SK-N-SH (cell line): ENCODE measurements around the gene RCOR2. TPM values are rescaled to one million over a fixed set of nuclear protein-coding genes. Genes with fewer than 3 reads are reported as not detected.

ENCODE experiments used
- CTCF ChIA-PET: fragments of 300-600, 350-600 bp; formaldehyde crosslinking; extraction: SDS; loops from one replicate; lab custom pipeline; 2021; lab: Yijun Ruan, JAX
- POLR2A ChIA-PET: fragments of 350-600 bp; sonication (Branson Sonifier 250); formaldehyde crosslinking; extraction: SDS; loops from one replicate; lab custom pipeline; 2020; ENCODE audit warnings: antibody characterized with exemption, inconsistent platforms; lab: Yijun Ruan, JAX
- DNase-seq: peaks from one replicate; pipeline ENCODE4 v3.0.0; 2012
- H2AFZ ChIP-seq: fragments of 200-600 bp; sonication (generic); 2 replicates; pipeline ENCODE4 v1.8.1; 2016; ENCODE audit warnings: antibody characterized with exemption, mild to moderate bottlenecking, low read depth
- H3F3A ChIP-seq: fragments of 200-600 bp; sonication (generic); replicated peaks from 2 replicates; pipeline ENCODE3; 2016; ENCODE audit warnings: antibody characterized with exemption, mild to moderate bottlenecking; ENCODE audit not compliant: insufficient read depth
- H3K27ac ChIP-seq, 2 experiments: fragments of 200-500 bp in 1 of 2; fragments of 200-600 bp in 1 of 2; sonication (Bioruptor generic) in 1 of 2; sonication (generic), shearing (Covaris generic) in 1 of 2; 2 replicates each; pipeline versions ENCODE4 v1.5.1 to v1.6.1; 2014 to 2016; ENCODE audit warnings: low read depth in 2 of 2, inconsistent platforms in 1 of 2, low read length in 1 of 2, mild to moderate bottlenecking in 1 of 2, mixed read lengths in 1 of 2
- H3K27me3 ChIP-seq: fragments of 200-600 bp; sonication (generic), shearing (Covaris generic); 2 replicates; pipeline ENCODE4 v1.6.1; 2016; ENCODE audit warnings: mixed run types; ENCODE audit not compliant: insufficient read depth
- H3K36me3 ChIP-seq, 2 experiments: fragments of 200-500 bp in 1 of 2; fragments of 200-600 bp in 1 of 2; sonication (Bioruptor generic) in 1 of 2; sonication (generic) in 1 of 2; replicated peaks in 1 of 2; 2 replicates each; pipeline versions ENCODE3 to v1.5.1; 2014 to 2016; ENCODE audit warnings: low read length in 1 of 2, mild to moderate bottlenecking in 1 of 2; ENCODE audit not compliant: insufficient read depth in 2 of 2, control insufficient read depth in 1 of 2
- H3K4me1 ChIP-seq, 2 experiments: fragments of 200-500 bp in 1 of 2; fragments of 200-600 bp in 1 of 2; sonication (Bioruptor generic) in 1 of 2; sonication (generic), shearing (Covaris generic) in 1 of 2; 2 replicates each; pipeline versions ENCODE4 v1.5.1 to v1.6.1; 2014 to 2016; ENCODE audit warnings: low read depth in 1 of 2, low read length in 1 of 2, mixed run types in 1 of 2; ENCODE audit not compliant: insufficient read depth in 2 of 2, control insufficient read depth in 1 of 2
- H3K4me2 ChIP-seq: fragments of 200-600 bp; sonication (generic), shearing (Covaris generic); 2 replicates; pipeline ENCODE4 v1.6.1; 2017; ENCODE audit warnings: mixed run types
- H3K4me3 ChIP-seq, 2 experiments: fragments of 200-500 bp in 1 of 2; fragments of 200-600 bp in 1 of 2; sonication (Bioruptor generic) in 1 of 2; sonication (generic), shearing (Covaris generic) in 1 of 2; 2 replicates each; pipeline versions ENCODE4 v1.5.1 to v1.8.1; 2014 to 2016; ENCODE audit warnings: low read depth in 2 of 2, inconsistent platforms in 1 of 2, low read length in 1 of 2, mild to moderate bottlenecking in 1 of 2, mixed read lengths in 1 of 2, moderate library complexity in 1 of 2
- H3K79me2 ChIP-seq: fragments of 200-600 bp; sonication (generic); 2 replicates; pipeline ENCODE4 v1.8.1; 2017; ENCODE audit warnings: mild to moderate bottlenecking; ENCODE audit not compliant: insufficient read depth
- H3K9ac ChIP-seq: fragments of 200-600 bp; sonication (generic); 2 replicates; pipeline ENCODE4 v1.6.1; 2017; ENCODE audit warnings: mixed run types
- H3K9me2 ChIP-seq: fragments of 200-600 bp; sonication (generic); 2 replicates; pipeline ENCODE4 v1.6.1; 2017; ENCODE audit warnings: mixed run types
- H3K9me3 ChIP-seq: fragments of 200-600 bp; sonication (generic); 2 replicates; pipeline ENCODE4 v1.6.1; 2017; ENCODE audit warnings: mixed run types, mild to moderate bottlenecking, moderate library complexity
- H4K20me1 ChIP-seq: fragments of 200-600 bp; sonication (generic); 2 replicates; pipeline ENCODE4 v1.6.1; 2017; ENCODE audit warnings: mild to moderate bottlenecking, mixed run types; ENCODE audit not compliant: insufficient read depth
- ELF1 ChIP-seq: IDR thresholded peaks from 2 replicates; pipeline ENCODE4 v1.4.0; 2012
- EP300 ChIP-seq, 2 experiments: IDR thresholded peaks; 2 replicates each; pipeline versions ENCODE4 v1.4.0 to v1.6.1; 2012; ENCODE audit warnings: borderline replicate concordance in 1 of 2, low read depth in 1 of 2, low read length in 1 of 2
- FOSL2 ChIP-seq: IDR thresholded peaks from 2 replicates; pipeline ENCODE4 v1.4.0; 2012; ENCODE audit warnings: low read depth, mild to moderate bottlenecking, moderate library complexity, borderline replicate concordance
- IRF3 ChIP-seq: fragments of 150-350 bp; IDR thresholded peaks from 2 replicates; pipeline ENCODE4 v1.6.1; 2016; ENCODE audit warnings: mild to moderate bottlenecking, low read depth, low read length
- MEF2A ChIP-seq: IDR thresholded peaks from 2 replicates; pipeline ENCODE4 v1.4.0; 2012; ENCODE audit warnings: low read depth, borderline replicate concordance
- NFIC ChIP-seq: IDR thresholded peaks from 2 replicates; pipeline ENCODE4 v1.4.0; 2012; ENCODE audit warnings: borderline replicate concordance
- POLR2AphosphoS5 ChIP-seq: IDR thresholded peaks from 2 replicates; pipeline ENCODE4 v1.6.1; 2012; ENCODE audit warnings: low read depth, low read length
- RCOR1 ChIP-seq: fragments of 150-350 bp; IDR thresholded peaks from 2 replicates; pipeline ENCODE4 v1.6.1; 2017; ENCODE audit warnings: antibody characterized with exemption, low read length
- TCF12 ChIP-seq: IDR thresholded peaks from 2 replicates; pipeline ENCODE4 v1.4.0; 2012
- TEAD4 ChIP-seq: IDR thresholded peaks from 2 replicates; pipeline ENCODE4 v1.4.0; 2012; ENCODE audit warnings: mild to moderate bottlenecking, borderline replicate concordance; ENCODE audit not compliant: insufficient read depth
- YY1 ChIP-seq: IDR thresholded peaks from 2 replicates; pipeline ENCODE4 v1.4.0; 2012; ENCODE audit warnings: low read depth, mild to moderate bottlenecking
- WGBS: methylation state at CpG from one replicate; pipeline ENCODE4 v1.1.6; 2017; ENCODE audit warnings: low lambda C conversion rate; 5-methylcytosine and 5-hydroxymethylcytosine counted together
- polyA plus RNA-seq, 3 experiments: library from polyadenylated mRNA; depleted of rRNA; stranded (reverse); fragments of >200 nt; gene quantifications; 2 replicates each; pipeline ENCODE4 v1.2.3, GENCODE V29; 2012

The RCOR2 gene
- polyA plus RNA-seq, 1 of the 3 experiments (the other 2 are of a cell fraction) = 1.1 TPM

DNA sequence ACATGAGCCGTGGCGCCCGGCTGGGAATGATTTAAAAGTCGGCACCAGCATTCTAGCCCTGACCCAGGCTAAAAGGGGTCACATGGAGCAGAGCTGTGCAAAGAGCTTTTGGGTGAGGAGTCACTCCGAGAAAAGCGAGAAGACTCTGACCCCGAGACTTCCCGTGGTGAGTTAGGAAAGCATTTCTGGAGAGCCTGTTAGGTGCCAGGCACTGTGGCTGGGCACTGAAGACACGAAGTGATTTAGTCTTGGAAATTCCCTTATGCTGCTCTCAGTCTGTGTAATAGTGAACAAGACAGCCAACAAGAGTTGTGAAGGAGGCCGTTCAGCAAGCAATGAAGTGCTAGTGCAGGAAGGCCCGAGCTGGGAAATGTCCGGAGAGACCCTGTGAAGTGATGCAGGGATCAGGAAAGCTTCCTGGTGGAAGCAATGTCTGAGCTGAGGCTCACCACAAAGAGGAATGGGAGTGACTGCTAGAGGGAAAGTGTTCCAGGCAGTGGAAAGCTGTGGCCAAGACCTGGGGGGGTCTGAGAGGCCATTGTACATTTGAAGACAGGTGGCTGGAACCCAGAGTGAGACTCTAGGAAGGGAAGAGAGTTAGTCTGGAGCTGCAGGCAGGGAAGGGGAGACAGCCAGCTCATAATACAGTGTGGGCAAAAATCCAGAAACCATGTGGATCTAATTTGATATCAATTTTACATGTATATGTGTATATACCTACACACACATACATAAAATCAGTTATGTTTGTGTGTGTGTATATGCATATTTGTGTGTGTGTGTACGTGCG lies 46.4 kb downstream of the RCOR2 start:
- peaks cover 25 to 34% of the 10 kb centered on the region in 2 experiments; a peak in 3 of 4 replicates for H3K4me1 ChIP-seq
- POLR2A ChIA-PET = no interaction called here
- no peak overlapping the region for H3K9ac ChIP-seq
- no peaks in the 10 kb centered on the region for H3K9me3 ChIP-seq
- 87% methylated on average over 14 of the region's 14 CpGs for WGBS
- peaks cover 0 to 3% of the 10 kb centered on the region in 2 experiments for H3K36me3 ChIP-seq
- no peaks in the 10 kb centered on the region for H3K27me3 ChIP-seq
- no peak overlapping the region for H2AFZ ChIP-seq
- H3F3A ChIP-seq = no peaks in the 10 kb centered on the region
- DNase-seq = no peak
- no peak overlapping the region for H3K4me3 ChIP-seq
- H3K9me2 ChIP-seq = no peaks in the 10 kb centered on the region
- no peak overlapping the region for H3K4me2 ChIP-seq
- peaks cover 91% of the 10 kb centered on the region for H4K20me1 ChIP-seq
- no peak overlapping the region; a peak in 1 of 4 replicates for H3K27ac ChIP-seq
- peaks cover 77% of the 10 kb centered on the region for H3K79me2 ChIP-seq
- TF ChIP-seq RCOR1 (no peak), TEAD4 (no peak), EP300 (IDR thresholded peaks at IDR 0.05; ENCODE audit: borderline replicate concordance in 1 of 2, low read depth in 1 of 2, low read length in 1 of 2) (no peak), FOSL2 (no peak), POLR2AphosphoS5 (no peak), MEF2A (no peak)
- TF ChIP-seq, all 33 proteins: peak for 0
- CTCF ChIA-PET = interaction anchor here (1.0 to 5.4 kb wide), 5 partner anchors 12 to 102 kb away, joined by 3 to 23 read pairs (median 3); partner anchors contain the start of genes MARK2 and ZFTA

DNA sequence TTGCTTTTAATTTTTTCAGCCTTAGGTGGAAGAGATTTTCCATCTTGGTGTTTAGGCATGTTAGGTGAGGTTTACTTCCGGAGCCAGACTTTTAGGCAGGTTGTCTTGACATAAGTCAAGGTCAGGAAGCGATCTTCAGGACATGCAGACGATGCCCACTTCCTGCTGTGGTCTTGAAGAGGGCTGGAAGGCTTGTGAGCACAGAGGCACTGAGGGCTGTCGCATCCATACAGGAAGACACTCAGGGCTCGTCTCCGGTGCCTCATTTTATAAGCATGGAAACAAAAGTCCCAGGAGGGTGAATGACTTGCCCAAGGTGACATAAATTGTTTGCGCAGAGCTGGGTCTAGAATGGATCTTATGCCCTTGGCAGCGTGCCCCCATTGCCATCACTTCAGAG lies 47.3 kb downstream of the RCOR2 start:
- Histone ChIP-seq H3K4me3 (no peak overlapping the region), H3F3A (no peaks in the 10 kb centered on the region), H3K9ac (no peak overlapping the region), H3K79me2 (peaks cover 76% of the 10 kb centered on the region), H3K36me3 (peaks cover 0 to 3% of the 10 kb centered on the region in 2 experiments), H3K9me3 (no peaks in the 10 kb centered on the region), H2AFZ (no peak overlapping the region), H3K27ac (no peak overlapping the region), H3K9me2 (no peaks in the 10 kb centered on the region), H3K4me2 (no peak overlapping the region), H3K4me1 (peaks cover 27 to 34% of the 10 kb centered on the region in 2 experiments; a peak in 3 of 4 replicates), H3K27me3 (no peaks in the 10 kb centered on the region), H4K20me1 (peaks cover 92% of the 10 kb centered on the region)
- TF ChIP-seq YY1 = no peak
- TF ChIP-seq IRF3 = no peak
- no peak for TF ChIP-seq TCF12
- TF ChIP-seq ELF1 = no peak
- TF ChIP-seq NFIC = no peak
- POLR2A ChIA-PET = no interaction called here
- WGBS = 91% methylated on average over 8 of the region's 8 CpGs
- no peak for DNase-seq
- CTCF ChIA-PET = interaction anchor here (1.0 to 5.4 kb wide), 4 partner anchors 13 to 101 kb away, joined by 3 to 23 read pairs (median 4); partner anchors contain the start of genes MARK2 and ZFTA
